Ramos (cell line): ENCODE results near the gene SEMA3G.

ENCODE experiments used
- in situ Hi-C: fragments of 300-500 bp; cut with MboI; formaldehyde crosslinking; loops from one replicate; pipeline ENCODE4 v1.14.3; 2022; ENCODE audit warnings: low sequenced_read_pairs; ENCODE audit not compliant: unreplicated experiment

Gene SEMA3G

DNA sequence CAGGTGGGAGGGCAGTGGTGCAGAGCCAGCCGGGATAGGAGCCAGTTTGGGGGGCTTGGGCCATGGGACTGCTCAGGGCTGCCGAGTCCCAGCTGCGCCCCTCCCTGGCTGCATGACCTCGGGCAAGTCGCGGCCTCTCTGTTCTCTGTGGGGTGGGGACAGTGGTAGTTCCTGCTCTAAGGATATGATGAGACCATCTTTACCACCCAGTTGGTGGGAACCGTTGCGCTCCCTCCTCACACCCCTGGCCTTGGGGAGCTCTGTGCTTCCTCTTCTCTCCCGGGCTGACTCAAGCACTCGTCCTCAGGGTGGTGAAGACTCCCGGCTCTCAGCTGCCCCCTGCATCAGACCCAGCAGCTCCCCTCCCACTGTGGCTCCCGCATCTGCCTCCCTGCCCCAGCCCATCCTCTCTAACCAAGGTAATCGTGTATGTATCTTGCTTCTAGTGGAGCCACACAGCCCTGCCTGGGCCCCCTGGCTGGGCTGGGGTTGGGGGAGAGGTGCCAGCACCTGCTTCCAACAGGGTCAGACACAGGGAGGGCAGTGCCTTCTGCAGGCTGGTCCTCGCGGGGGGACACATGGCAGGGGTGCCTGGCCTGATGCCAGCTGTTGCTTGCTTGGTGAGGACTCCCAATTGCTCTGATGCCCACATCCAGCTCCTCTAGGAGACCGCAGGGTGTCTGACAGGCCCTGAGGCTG is 35.1 kb upstream of the SEMA3G start:
- in situ Hi-C loops = no loop called here

DNA sequence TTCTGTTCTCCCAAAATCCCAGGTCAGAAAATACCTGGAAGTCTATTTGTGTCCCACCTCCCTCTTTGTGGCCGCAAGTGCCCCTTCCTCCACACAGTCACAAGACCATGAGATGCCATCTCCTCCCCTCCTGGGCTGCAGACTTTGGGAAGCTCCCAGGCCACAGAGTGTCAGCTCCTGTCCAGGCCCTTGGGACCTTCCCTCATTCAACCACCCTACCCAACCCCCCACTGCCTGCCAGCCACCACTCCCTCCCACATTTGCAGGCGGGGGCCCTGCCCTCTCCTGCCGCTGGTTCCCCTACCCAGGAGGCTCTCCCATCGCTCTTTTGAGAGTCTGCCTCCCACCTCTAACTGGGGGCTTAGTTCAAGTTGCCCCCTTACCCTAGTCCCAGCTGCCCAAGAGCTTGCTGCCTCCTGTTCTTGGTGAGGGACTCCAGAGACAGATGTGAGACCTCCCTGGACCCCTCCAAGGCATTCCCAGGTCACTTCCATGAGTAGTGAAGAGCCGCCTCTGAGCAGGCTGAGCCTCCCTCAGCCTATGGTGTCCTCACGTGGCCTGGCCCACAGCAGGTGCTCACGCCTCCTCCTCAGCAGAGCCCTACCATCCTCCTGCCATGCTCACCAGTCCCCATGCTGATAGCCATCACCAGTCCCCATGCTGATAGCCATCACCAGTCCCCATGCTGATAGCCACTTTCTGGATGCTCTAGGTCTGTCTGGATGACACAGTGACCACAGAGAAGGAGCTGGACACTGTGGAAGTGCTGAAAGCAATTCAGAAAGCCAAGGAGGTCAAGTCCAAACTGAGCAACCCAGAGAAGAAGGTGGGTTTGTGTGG is 34.4 kb upstream of the SEMA3G start:
- in situ Hi-C loops = no loop called here

DNA sequence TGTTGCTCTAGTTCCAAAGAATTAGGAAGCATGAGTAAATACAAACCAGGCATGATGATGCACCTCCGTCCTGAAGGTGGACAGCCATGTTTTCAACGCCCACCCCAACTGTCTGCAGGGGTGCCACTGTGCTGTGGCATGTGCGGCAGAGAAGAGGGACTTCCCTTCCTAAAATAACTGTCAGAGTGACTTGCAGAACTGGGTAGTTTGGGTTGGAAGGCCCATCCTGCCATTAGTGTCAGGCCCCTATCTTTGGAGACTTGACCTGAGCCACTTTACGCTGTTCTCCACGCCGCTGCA is 32.8 kb upstream of the SEMA3G start:
- in situ Hi-C loops = no loop called here

DNA sequence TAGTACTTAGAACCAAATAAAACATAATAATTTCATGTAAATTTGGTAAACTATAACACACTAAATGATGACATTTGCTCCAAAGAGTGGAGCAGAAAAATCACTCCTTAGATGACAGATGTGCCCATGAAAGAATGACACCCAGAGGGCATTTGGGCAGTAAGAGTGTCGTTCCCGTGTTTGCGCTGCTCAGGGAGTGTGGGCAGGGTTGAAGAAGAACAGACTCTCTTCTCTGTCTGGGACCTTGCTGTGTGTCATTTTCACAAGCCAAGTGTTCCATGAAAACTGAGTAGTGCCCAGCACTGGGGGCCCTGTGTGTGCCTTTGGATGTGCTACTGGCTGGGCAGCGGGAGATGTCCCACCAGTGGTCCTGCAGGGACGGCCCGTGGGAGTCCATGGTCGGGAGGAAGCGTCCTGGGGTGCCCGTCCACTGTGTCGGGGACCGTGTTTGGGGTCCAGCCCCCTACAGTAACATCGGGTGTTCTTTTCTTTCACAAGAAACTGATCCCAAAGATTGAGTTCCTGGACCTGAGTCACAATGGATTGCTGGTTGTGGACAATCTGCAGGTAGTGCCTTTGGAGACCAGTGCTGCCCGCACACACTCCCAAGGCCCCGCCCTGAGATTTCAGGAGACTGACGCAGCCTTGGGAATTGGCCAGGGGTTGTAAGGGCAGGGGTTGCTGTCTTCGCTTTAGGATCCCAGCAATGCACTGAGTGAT is 32.3 kb upstream of the SEMA3G start:
- in situ Hi-C loops = no loop called here

DNA sequence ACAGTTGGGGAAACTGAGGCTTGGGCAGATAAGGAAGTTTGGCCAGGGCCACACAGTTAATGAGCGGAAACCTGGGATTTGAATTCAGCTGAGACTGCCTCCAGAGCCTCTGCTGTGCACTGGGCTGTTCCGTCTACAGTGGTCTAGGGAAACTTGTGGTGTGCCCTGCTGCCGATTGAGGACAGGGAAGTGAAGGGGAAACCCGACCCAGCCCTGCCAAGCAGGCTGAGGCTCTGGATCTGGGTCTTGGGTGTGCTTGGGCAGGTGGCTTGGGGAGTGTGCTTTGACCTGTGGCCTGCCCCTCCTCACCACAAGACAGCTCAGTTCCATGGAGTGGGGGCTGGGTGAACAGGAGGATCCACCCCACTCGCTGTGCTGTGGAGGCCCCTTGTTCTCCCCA is 28.1 kb upstream of the SEMA3G start:
- in situ Hi-C loops = no loop called here

DNA sequence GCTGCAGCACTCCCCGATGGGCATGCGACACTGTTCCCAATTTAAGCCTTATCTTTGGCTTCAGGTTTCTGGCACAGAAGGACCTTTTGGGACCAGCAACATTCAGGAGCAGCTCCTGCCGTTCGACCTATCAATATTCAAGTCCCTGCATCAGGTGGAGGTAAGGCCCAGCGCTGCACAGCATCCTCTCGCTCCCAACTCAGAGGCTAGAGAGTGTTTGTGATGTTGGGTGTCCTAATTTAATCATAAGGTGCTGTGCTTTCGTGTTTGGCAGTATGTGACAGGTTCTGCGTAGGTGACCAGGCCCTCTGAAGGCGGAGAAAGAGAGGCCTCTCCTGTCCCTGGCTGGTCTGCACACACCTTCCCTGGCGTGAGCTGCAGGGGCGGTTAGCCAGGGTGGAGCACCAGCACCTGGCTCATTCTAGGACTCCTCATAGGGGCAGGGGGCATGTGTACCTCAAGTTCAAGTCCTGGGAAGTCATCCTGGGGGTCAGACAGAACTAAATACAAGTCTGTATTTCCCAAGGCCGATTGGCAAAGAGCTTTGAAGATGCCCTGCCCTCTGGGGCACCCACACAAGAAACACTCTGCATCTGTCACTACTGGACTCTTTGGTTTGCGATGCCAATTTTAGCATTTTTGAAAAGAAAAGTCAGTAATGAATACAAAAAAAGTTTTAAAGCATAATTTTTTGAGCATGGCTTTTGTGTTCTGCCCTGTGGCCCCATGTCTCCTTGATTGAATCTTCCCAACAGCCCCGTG is 27.5 kb upstream of the SEMA3G start:
- in situ Hi-C loops = no loop called here

DNA sequence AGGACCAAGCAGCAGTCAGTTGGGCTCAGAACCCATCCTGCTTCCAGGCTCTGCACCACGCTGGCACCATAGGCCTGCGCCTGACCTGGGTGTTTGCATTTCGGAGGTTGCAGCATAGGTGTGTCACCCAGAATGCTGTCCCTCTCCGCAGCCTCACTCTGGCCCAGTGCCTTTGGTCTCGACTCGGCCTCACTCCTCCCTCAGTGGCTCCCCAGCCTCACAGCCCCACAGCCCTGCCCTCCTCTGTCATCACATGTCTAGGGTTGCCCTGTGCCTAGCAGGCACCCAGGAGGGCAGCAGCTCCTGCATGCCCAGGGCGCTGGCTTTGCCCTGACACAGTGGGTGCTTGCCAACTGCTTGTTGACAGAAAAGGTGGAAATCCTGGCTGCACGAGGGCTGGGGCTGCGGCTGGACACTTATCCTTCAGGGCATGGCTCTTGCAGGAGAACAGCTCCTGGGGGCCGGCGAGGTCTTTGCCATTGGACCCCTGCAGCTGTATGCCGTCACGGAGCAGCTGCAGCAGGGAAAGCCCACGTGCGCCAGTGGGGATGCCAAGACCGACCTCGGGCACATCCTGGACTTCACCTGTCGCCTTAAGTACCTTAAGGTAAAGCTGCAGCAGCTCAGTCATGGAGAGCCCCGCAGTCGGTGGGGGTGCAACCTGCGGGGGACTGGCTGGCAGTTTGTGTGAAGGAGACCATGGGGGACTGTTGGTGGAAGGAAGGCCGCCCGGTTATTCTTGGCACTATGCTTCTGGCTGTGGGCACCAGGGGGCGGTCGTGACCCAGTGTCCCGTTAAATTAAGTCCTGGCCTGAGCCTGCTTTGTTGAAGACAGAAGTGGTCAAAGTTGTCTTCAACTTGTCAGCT is 26.7 kb upstream of the SEMA3G start:
- in situ Hi-C loops = no loop called here

DNA sequence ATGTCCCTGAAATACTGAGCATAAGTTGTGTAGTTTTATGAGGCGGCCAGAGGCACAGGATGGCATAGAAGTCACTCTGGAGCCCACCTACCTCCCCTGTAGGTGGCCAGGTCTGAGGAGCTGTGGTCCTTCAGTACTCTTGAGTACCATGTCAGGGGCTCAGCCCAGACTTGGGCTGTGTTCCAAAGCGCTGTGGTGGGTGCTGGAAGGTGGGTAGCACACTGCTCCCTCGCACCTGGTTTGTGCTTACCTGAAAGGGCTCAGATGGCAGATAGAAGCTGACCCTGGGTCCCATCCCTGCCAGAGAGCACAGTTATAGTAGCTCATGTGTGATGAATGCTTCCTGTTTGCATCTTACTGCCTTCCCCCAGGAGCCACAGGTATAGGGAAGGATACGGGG is 26.0 kb upstream of the SEMA3G start:
- in situ Hi-C loops = no loop called here

DNA sequence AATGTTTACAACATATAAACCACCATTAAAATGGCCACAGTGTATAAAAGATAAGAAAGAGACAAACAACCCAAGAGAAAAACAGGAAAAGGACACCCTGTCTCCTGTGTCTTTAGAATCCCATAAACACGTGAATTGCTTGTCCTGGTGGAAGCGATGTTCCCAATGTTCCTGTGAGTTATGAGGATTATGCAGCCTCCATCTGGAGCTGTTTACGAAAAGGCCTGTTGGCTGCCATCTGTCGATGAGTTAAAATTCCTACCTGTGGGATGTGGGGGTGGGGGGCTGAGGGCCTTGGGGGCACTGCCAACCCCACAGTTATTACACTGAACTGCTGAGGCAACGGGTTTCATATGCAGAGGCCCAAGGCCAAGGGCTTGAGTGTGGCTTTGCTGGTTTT is 24.1 kb upstream of the SEMA3G start:
- in situ Hi-C loops = no loop called here

DNA sequence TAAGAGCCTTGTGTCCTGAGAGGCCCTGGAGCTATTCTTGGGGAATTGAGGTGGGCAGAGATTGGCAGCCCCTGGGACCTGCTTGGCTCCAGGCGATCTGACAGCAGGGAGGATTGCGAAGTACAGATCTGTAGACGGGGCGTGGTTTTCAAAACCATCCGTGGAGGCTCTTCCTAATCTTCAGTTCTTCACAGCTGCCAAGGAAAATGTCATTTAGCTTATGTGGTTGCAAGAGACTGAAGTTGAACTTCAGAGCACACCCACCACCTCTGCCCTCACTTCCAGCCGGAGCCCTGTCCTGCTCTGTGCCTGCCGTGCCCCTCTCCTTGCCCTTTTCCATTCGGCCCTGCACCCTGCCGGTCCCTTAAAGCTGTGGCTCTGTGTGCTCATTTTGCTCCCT is 23.4 kb upstream of the SEMA3G start:
- in situ Hi-C loops = no loop called here

DNA sequence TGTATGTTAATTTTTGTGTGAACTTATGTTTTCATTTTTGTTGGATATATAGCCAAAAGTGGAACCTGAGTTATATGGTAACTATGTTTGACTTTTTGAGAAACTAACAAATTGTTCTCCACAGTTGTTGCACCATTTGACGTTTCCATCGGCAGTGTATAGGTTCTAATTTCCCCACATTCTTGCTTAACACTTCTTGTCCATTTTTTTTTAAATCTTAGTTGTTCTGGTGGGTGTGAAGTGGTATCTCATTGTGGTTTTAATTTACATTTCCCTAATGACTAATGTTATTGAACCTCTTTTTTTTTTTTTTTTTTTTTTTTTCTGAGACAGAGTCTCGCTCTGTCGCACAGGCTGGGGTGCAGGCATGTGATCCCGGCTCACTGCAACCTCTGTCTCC is 18.5 kb upstream of the SEMA3G start:
- in situ Hi-C loops = no loop called here

DNA sequence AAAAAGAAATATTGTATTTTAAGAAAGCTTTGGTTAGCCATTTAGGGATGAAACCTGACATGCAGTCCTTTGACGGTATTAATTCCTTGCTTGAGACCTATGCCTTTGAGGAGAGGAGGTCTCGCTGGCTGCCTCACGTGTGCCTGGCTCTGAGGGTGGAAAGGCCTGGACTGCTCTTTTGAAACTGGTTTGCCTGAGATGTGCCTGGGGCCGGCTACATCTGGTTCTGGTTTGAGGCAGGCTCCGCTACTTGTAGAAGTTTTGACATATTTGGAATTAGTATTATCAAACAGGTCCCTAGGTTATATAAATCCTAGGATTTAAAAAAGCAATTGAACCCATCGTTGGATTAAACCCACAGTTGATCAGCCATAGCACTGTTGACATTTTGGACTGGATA is 17.0 kb upstream of the SEMA3G start:
- in situ Hi-C loops = no loop called here

DNA sequence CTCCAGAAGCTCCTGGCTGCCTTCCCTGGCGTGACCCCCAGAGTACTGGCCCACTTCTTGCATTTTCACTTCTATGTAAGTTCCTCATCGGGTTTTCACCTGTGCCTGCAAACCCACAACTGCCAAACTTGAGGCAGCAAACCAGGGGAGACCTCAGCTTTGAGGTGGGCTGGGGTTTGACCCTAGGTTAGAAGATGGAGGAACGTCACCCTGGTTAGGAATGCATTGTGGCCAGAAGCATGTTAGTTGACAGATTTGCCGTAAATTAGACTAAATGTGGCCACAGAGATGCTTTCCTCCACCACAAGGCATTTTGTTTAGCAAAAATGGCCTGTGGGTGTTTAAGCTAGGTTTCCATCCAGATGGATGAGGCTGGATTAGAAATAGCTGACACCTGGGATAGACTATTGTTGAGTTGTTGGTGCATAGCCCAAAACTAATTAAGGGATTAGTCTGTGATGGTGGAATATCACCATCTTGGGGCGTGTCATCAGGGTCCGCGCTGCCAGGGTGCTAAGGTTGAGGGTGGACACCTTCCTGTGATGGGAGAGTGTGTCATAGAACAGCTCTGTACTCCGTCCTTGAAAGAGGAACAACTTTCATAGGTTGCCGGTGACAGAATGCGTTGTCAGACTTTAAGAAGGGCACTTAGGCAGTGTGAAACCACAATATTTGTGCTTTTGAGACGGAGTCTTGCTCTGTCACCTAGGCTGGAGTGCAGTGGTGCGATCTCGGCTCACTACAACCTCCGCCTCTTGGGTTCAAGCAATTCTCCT is 14.1 kb upstream of the SEMA3G start:
- in situ Hi-C loops = no loop called here

DNA sequence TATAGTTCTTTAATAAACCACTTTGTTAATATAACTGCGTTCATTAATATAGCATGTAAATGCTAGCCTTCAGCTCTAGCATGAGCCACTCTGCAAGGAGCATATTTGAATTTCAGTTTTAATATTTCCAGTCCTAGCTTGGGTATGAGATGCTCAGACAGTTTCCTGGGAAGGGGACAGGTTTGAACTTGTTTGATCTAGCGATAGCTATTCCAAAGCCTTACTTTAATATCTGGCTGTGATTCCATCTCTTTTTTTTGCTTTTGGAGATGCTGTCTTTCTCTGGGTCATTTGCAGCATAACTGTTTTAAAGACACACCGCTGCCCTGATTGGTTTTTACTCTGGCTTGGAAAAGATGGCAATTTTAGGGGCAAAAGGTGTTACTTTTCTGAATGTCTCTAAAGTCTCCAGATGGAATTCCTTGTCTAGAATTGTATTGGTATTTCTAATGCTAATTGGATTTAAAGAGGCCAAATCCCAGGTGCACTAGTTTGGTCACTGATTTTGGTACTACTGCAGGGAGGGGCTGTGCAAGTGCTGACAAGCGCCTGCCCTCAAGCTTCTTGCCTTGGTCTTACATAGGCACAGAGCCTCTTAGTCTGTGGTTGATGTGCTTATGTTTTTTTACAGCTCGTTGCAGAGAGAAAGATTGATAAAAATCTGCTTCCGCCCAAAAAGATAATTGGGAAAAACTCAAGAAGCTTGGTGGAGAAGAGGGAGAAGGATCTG is 13.3 kb upstream of the SEMA3G start:
- in situ Hi-C loops = no loop called here

DNA sequence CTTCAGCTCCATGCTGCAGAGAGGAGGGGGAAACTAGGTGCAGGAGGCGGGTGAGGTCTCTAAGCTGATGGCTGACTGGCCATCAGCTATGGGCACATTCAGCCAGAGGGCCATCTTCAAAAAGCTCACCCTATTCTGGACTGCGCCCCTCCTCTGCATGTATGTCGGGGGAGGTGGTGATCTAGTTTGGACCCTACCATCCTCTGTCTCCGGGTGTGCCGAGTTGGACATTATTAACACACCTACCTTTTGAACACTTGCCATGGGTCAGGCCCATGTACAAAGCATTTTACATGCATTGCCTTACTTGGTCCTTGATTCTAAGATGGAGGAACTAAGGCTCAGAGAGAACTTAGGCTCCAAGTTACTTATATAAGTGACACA is 11.9 kb upstream of the SEMA3G start:
- in situ Hi-C loops = no loop called here

DNA sequence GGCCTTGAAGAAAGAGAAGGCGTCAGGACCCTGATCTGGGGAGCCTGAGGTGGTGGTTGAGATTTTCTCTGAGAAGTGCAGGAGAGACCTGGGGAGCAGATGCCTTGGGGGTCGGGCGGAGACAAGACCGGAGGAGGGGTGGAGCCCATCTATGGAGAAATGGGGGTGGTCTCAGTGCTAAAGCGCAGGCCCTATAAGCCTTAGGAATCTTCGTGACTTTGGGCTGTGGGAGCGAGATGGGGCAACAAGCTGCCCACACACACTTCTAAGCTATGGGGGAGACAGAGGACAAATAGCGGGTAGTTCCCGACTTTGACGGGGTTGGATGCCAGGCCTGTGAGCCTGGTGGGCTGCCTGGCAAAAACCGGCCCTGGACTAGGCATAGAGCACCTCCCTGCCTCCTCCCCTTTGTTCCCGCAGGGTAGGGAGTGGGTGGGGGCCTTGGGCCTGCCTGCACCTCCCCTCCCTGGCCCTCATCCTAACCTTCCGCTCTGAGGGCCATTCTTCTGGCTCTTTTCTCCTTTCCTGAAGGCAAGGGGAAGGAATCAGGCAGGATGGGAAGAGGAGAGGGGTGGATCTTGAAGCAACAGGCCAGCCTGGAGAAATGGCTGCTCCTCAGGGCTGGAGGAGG is 11.4 kb upstream of the SEMA3G start:
- in situ Hi-C loops = no loop called here

DNA sequence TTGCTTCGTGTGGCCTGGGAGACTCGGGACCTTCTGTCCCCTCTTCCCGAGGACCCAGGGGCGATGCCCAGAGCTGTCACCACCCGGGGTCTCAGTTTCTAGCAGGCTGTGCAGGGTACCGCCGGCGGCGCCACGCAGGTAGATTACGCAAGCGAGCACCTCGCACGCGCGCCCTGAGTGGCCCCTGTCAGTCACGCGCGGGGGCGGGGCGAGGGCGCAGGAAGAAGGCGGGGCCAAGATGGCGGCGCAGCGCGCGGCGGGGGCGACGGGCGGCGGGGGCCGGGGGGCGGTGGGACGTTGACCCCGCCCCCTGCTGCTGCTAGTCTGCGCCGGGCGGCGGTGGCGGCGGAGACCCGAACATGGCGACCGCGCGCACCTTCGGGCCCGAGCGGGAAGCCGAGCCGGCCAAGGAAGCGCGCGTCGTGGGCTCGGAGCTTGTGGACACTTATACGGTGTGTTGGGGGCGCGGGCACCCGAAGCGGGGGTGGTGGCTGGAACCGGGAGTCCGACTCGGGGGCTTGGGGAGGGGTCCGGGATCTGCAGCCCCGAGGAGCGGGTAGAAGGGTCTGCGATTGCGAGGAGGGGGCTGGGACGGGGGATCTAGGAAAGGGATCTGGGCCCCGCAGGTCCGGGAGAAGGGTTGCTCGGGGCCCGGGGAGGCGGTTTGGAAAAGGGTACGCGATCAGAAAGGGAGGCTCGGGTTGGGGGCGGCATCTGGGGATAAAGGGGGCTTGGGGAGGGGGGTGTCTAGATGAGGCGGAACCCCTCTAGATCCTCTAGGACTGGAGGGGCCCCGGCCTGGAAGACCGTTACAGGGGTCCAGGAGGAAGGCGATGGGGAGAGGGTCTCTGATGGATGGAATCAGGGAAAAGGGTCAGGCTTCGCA is 10.6 kb upstream of the SEMA3G start, which contains the start of gene NISCH:
Gene NISCH (plus strand): TSS at position 322 of the 886 bp plus-strand sequence. CDS start 38 bp downstream, at position 360.
- in situ Hi-C loops = no loop called here
